GM13977 (cell line): ENCODE measurements around the gene SNPH.
"Not testable (repeated sequence)": the region's sequence is repeated elsewhere in the genome, so short reads cannot be mapped to it uniquely, and the experiment has no call there.

ENCODE experiments used
- DNase-seq: peaks from one replicate; pipeline ENCODE4 v3.0.0; 2012; ENCODE audit warnings: low spot score
- CTCF ChIP-seq: IDR thresholded peaks from 2 replicates; pipeline ENCODE4 v1.5.1; 2012; ENCODE audit warnings: mild to moderate bottlenecking, control low read depth; ENCODE audit not compliant: insufficient read depth; ENCODE audit errors: extremely low read depth, missing control alignments
- in situ Hi-C: fragments of 300-500 bp; cut with MboI; formaldehyde crosslinking; loops from one replicate; pipeline ENCODE4 v1.12.0; 2022; ENCODE audit warnings: low sequenced_read_pairs, low pct_unique_long_range_greater_than_20kb, mixed read lengths, inconsistent platforms; ENCODE audit not compliant: unreplicated experiment

Gene SNPH

GRCh38 chr20:1245578-1245977 lies 20.5 kb upstream of the SNPH start:
- no peak for DNase-seq
- in situ Hi-C loops = no loop called here
- no peak for TF ChIP-seq CTCF

- no peak for DNase-seq
- in situ Hi-C loops = no loop called here
- no peak for TF ChIP-seq CTCF
These were observed 18.4 kb upstream of the SNPH start for GRCh38 chr20:1247689-1248088.

GRCh38 chr20:1250282-1250681 lies 15.8 kb upstream of the SNPH start:
- in situ Hi-C loops, DNase-seq: not testable (repeated sequence)

GRCh38 chr20:1252416-1252815 lies 13.7 kb upstream of the SNPH start:
- in situ Hi-C loops = no loop called here
- TF ChIP-seq CTCF = no peak
- DNase-seq = no peak

- DNase-seq = no peak
- in situ Hi-C loops = no loop called here
- no peak for TF ChIP-seq CTCF
These were observed 11.8 kb upstream of the SNPH start for GRCh38 chr20:1254254-1254653.

GRCh38 chr20:1255675-1256074 lies 10.4 kb upstream of the SNPH start:
- no peak for TF ChIP-seq CTCF
- DNase-seq = no peak
- in situ Hi-C loops = no loop called here

GRCh38 chr20:1263853-1264252 lies 2.2 kb upstream of the SNPH start:
- in situ Hi-C loops = no loop called here
- no peak for DNase-seq
- no peak for TF ChIP-seq CTCF
